Panc1 (cell line): ENCODE measurements around the gene SCGB3A1. TPM values are rescaled to one million over a fixed set of nuclear protein-coding genes. Genes with fewer than 3 reads are reported as not detected.

Source experiments
- ATAC-seq: fragments of 200-7000 bp; cut with Tn5 transposase; 2 replicates; pipeline ENCODE4 v1.9.1; 2020; ENCODE audit warnings: mild to moderate bottlenecking, moderate library complexity
- BruUV-seq: library from RNA; stranded (reverse); fragments of 400-500 nt; replicated peaks from 2 replicates; lab custom pipeline; 2021; lab: Mats Ljungman, UMichigan
- CTCF ChIA-PET: fragments of 300-600 bp; sonication (Branson Sonifier 250); formaldehyde crosslinking; loops from one replicate; lab custom pipeline; 2022; ENCODE audit warnings: antibody characterized with exemption; lab: Charles Lee
- POLR2A ChIA-PET: fragments of 300-600 bp; sonication (Branson Sonifier 250); formaldehyde crosslinking; loops from one replicate; lab custom pipeline; 2022; ENCODE audit warnings: antibody characterized with exemption; lab: Charles Lee
- DNase-seq: peaks from one replicate; pipeline ENCODE4 v3.0.0-alpha.2; 2010; ENCODE audit warnings: low read depth, low spot score
- H3K27ac ChIP-seq: 2 replicates; pipeline ENCODE4 v1.5.1; 2011; ENCODE audit warnings: mild to moderate bottlenecking, low read length, inconsistent platforms
- H3K27me3 ChIP-seq: fragments of 200-500 bp; sonication (Bioruptor generic); 2 replicates; pipeline ENCODE4 v1.6.0; 2014; ENCODE audit warnings: low read length, inconsistent platforms; ENCODE audit not compliant: control insufficient read depth, insufficient read depth
- H3K36me3 ChIP-seq: fragments of 200-500 bp; sonication (Bioruptor generic); 2 replicates; pipeline ENCODE4 v1.5.1; 2014; ENCODE audit warnings: inconsistent platforms, mild to moderate bottlenecking, low read length, moderate library complexity; ENCODE audit not compliant: control insufficient read depth, insufficient read depth
- H3K4me1 ChIP-seq: 2 replicates; pipeline ENCODE4 v1.5.1; 2011; ENCODE audit warnings: inconsistent platforms, mild to moderate bottlenecking, low read length, moderate library complexity; ENCODE audit not compliant: control insufficient read depth, insufficient read depth
- H3K4me3 ChIP-seq, 2 experiments: 2 replicates each; pipeline ENCODE4 v1.5.1; 2011 to 2012; ENCODE audit warnings: low read depth in 2 of 2, low read length in 2 of 2, mild to moderate bottlenecking in 2 of 2, inconsistent platforms in 1 of 2, moderate library complexity in 1 of 2
- H3K9me3 ChIP-seq: fragments of 200-500 bp; sonication (Bioruptor generic); 2 replicates; pipeline ENCODE4 v1.5.1; 2014; ENCODE audit warnings: low read depth, mild to moderate bottlenecking, inconsistent platforms, low read length, moderate library complexity; ENCODE audit not compliant: control insufficient read depth, insufficient read depth
- POLR2AphosphoS5 ChIP-seq: IDR thresholded peaks from 2 replicates; pipeline ENCODE4 v1.6.1; 2012; ENCODE audit warnings: mild to moderate bottlenecking, low read depth, low read length, moderate library complexity
- REST ChIP-seq, 2 experiments: IDR thresholded peaks; 2 replicates each; pipeline ENCODE4 v1.6.1; 2011 to 2012; ENCODE audit warnings: low read depth in 2 of 2, control low read depth in 1 of 2, low read length in 1 of 2, mild to moderate bottlenecking in 1 of 2, moderate library complexity in 1 of 2; ENCODE audit not compliant: insufficient read depth in 1 of 2
- SIN3A ChIP-seq: IDR thresholded peaks from 2 replicates; pipeline ENCODE4 v1.6.1; 2012; ENCODE audit warnings: low read depth, mild to moderate bottlenecking, low read length, moderate library complexity, borderline replicate concordance; ENCODE audit not compliant: insufficient read depth
- TCF7L2 ChIP-seq: IDR thresholded peaks from 2 replicates; pipeline ENCODE4 v1.6.1; 2011; ENCODE audit warnings: mild to moderate bottlenecking, low read depth, low read length, inconsistent platforms
- in situ Hi-C: cut with HindIII; loops from 2 replicates; pipeline ENCODE4 v1.10.0; 2016; ENCODE audit warnings: low sequenced_read_pairs, low pct_unique_long_range_greater_than_20kb
- intact Hi-C: fragments of 100-400 bp; cut with micrococcal nuclease; formaldehyde crosslinking; loops from one replicate; pipeline ENCODE4 v1.10.0; 2022; ENCODE audit not compliant: unreplicated experiment
- total RNA-seq: library from RNA; stranded (reverse); gene quantifications from one replicate; pipeline ENCODE4 v1.2.1, GENCODE V29; 2021; ENCODE audit not compliant: unreplicated experiment
- TF ChIP-seq, protein P1 (sequence below): fragments of 450-650 bp; IDR thresholded peaks from 2 replicates; pipeline ENCODE4 v1.5.1; 2017; ENCODE audit warnings: mild to moderate bottlenecking

Gene SCGB3A1
- total RNA-seq, 1 experiment from 2014 or later = not detected

DNA sequence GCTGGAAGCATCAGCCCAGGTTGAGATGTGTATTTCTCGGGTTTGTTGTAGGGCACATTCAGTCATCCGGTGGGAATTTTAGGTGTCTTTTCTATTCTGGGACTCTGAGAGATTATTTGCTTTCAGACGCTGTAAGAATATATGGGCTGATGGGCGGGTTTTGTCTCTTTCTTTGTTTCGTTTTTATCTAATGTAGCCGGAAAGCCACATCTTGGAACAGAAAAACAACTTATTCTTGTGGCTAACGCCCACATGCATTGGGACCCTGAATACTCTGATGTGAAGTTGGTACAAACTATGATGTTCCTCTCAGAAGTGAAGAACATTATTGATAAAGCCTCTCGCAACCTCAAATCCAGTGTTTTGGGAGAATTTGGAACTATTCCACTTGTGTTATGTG lies 22.4 kb downstream of the SCGB3A1 start:
- no peak overlapping the region for H3K27ac ChIP-seq
- POLR2A ChIA-PET = no interaction called here
- CTCF ChIA-PET = no interaction called here
- no peak overlapping the region for H3K4me3 ChIP-seq
- intact Hi-C loops = no loop called here
- ATAC-seq = no peak
- peaks cover 31% of the 10 kb centered on the region for H3K36me3 ChIP-seq
- no peaks in the 10 kb centered on the region for H3K4me1 ChIP-seq
- TF ChIP-seq, protein P1, sequence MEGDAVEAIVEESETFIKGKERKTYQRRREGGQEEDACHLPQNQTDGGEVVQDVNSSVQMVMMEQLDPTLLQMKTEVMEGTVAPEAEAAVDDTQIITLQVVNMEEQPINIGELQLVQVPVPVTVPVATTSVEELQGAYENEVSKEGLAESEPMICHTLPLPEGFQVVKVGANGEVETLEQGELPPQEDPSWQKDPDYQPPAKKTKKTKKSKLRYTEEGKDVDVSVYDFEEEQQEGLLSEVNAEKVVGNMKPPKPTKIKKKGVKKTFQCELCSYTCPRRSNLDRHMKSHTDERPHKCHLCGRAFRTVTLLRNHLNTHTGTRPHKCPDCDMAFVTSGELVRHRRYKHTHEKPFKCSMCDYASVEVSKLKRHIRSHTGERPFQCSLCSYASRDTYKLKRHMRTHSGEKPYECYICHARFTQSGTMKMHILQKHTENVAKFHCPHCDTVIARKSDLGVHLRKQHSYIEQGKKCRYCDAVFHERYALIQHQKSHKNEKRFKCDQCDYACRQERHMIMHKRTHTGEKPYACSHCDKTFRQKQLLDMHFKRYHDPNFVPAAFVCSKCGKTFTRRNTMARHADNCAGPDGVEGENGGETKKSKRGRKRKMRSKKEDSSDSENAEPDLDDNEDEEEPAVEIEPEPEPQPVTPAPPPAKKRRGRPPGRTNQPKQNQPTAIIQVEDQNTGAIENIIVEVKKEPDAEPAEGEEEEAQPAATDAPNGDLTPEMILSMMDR = no peak
- TF ChIP-seq TCF7L2 = no peak
- no peak for TF ChIP-seq POLR2AphosphoS5
- no peak for TF ChIP-seq REST (IDR thresholded peaks at IDR 0.05; ENCODE audit: insufficient read depth in 1 of 2, low read depth in 2 of 2, low read length in 1 of 2)
- no peak for TF ChIP-seq SIN3A
- no peak for DNase-seq
- in situ Hi-C loops = no loop called here
- no peaks in the 10 kb centered on the region for H3K27me3 ChIP-seq
- H3K9me3 ChIP-seq = no peaks in the 10 kb centered on the region
- no TSS peak for BruUV-seq

- POLR2A ChIA-PET = no interaction called here
- ATAC-seq (no peak), DNase-seq (no peak)
- Histone ChIP-seq H3K27me3 (no peaks in the 10 kb centered on the region), H3K9me3 (no peaks in the 10 kb centered on the region), H3K36me3 (peaks cover 24% of the 10 kb centered on the region), H3K4me3 (no peak overlapping the region), H3K27ac (no peak overlapping the region), H3K4me1 (no peaks in the 10 kb centered on the region)
- CTCF ChIA-PET = no interaction called here
- TF ChIP-seq TCF7L2 = no peak
- TF ChIP-seq, protein P1 = no peak
- TF ChIP-seq POLR2AphosphoS5 = no peak
- no peak for TF ChIP-seq REST (IDR thresholded peaks at IDR 0.05; ENCODE audit: insufficient read depth in 1 of 2, low read depth in 2 of 2, low read length in 1 of 2)
- TF ChIP-seq SIN3A = no peak
- intact Hi-C loops (no loop called here), in situ Hi-C loops (no loop called here)
- BruUV-seq = no TSS peak
Observed at GRCh38 chr5:180563994-180564393, 27.3 kb downstream of the SCGB3A1 start.
